ENCODE results near the gene LRRC70. TPM values are rescaled to one million over a fixed set of nuclear protein-coding genes. Genes with fewer than 3 reads are reported as not detected.

The LRRC70 gene
- total and polyA plus RNA-seq, 2 of the 8 experiments (the other 6 are each of a cell fraction or from before 2014, with no cell fraction given): 0.62 to 0.67 TPM

DNA sequence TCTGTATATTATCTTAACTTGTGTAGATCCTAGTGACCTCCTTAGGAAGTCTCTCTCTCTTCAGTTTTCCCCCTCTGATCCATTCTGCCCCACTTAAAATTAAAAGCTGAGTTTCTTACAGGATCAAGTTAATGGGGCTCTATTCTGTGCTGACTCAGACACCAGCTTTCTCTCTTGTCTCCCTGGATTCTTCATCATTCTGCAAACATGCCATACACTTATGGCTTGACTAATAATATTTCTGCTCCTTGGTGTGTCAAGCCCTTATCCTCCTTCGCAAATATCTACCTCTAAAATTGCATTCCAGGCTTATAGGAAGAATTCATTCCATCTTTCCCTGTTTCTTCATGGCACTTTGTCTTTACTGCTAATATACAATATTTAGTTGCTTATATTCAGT lies 18.1 kb downstream of the LRRC70 start (continued):
- TF ChIP-seq RBBP5 (IDR thresholded peaks at IDR 0.05; ENCODE audit: borderline replicate concordance, low read depth, low read length): no peak
- TF ChIP-seq, protein P1, sequence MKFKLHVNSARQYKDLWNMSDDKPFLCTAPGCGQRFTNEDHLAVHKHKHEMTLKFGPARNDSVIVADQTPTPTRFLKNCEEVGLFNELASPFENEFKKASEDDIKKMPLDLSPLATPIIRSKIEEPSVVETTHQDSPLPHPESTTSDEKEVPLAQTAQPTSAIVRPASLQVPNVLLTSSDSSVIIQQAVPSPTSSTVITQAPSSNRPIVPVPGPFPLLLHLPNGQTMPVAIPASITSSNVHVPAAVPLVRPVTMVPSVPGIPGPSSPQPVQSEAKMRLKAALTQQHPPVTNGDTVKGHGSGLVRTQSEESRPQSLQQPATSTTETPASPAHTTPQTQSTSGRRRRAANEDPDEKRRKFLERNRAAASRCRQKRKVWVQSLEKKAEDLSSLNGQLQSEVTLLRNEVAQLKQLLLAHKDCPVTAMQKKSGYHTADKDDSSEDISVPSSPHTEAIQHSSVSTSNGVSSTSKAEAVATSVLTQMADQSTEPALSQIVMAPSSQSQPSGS (IDR thresholded peaks at IDR 0.05; ENCODE audit: low read length): no peak
